Heart left ventricle (tissue), 13 donors: ENCODE measurements around the gene PEG3.

Experiments used
- CTCF ChIP-seq, 12 donors: fragments of 200-600 bp; sonication (generic) in 4 of 12; IDR thresholded peaks; one replicate each; pipeline versions ENCODE4 v1.5.0 to v1.8.0; 2018 to 2022; ENCODE audit warnings: antibody characterized with exemption in 12 of 12, mild to moderate bottlenecking in 5 of 12
- POLR2A ChIP-seq, 2 donors: fragments of 450-650 bp; IDR thresholded peaks; one replicate each; pipeline ENCODE4 v1.6.1; 2017; ENCODE audit warnings: antibody characterized with exemption in 2 of 2, mild to moderate bottlenecking in 2 of 2, moderate library complexity in 2 of 2
- donor health status: ischemic (EF 13 %, LVEDD 7.1; RV severe dilation, severe dysfunction).
- donor health status: DM: no; HTN: yes; CAD: no.
- donor health status: DM: no; HTN: no; CAD: no.
- donor health status: ischemic (EF 25% LVEDD 6.9; RV normal size, moderate dysfunction).
- donor health status: ischemic (EF 25% LVEDD 5.7; RV mildly dilated, moderate dysfunction).
- donor health status: ischemic (EF 35%, LVEDD 5.7; RV mildly dilated, moderate dysfunction).
- donor health status: nonischemic (EF 11% LVEDD 7.7; RV severe dilation, severe dysfunction).
- donor health status: DM: yes; HTN: yes; CAD: no.
- donor health status: PGD.
- donor health status: ischemic (EF 29% LVEDD 5.4; RV normal size, mild dysfunction).
- donor health status: nonischemic (EF 23%, LVEDD 6.1; RV moderate dilation, normal function).

GRCh38 chr19:56811480-56811879 is 29.0 kb downstream of the PEG3 start:
- TF ChIP-seq CTCF (IDR thresholded peaks at IDR 0.05) (no peak), POLR2A (IDR thresholded peaks at IDR 0.05) (no peak)
